Glomerular endothelial cell (primary cell): ENCODE measurements around the gene STX17. TPM values are rescaled to one million over a fixed set of nuclear protein-coding genes. Genes with fewer than 3 reads are reported as not detected.
"Not testable (repeated sequence)": the region's sequence is repeated elsewhere in the genome, so short reads cannot be mapped to it uniquely, and the experiment has no call there.

ENCODE experiments used
- DNase-seq: peaks from one replicate; pipeline ENCODE4 v3.0.0-alpha.2; 2011; ENCODE audit warnings: low read depth, low spot score; ENCODE audit errors: extremely low read depth
- total RNA-seq: library from RNA; depleted of rRNA; stranded (reverse); fragments of >200 nt; gene quantifications from 2 replicates; pipeline ENCODE4 v1.2.3, GENCODE V29; 2015

STX17 gene
- total RNA-seq, 1 donor from 2014 or later, result 37.3 TPM

GRCh38 chr9:99966716-99967115 lies 60.3 kb downstream of the STX17 start:
- DNase-seq, result no peak

- no peak for DNase-seq
Measured at GRCh38 chr9:99967457-99967856, 61.0 kb downstream of the STX17 start.

- no peak for DNase-seq
Measured at GRCh38 chr9:99970481-99970880, 64.0 kb downstream of the STX17 start.

GRCh38 chr9:99971410-99971809 lies 65.0 kb downstream of the STX17 start:
- DNase-seq, result no peak

- no peak for DNase-seq
Measured at GRCh38 chr9:99973455-99973854, 67.0 kb downstream of the STX17 start.

- no peak for DNase-seq
Measured at GRCh38 chr9:99977033-99977792, 70.8 kb downstream of the STX17 start.

- no peak for DNase-seq
Measured at GRCh38 chr9:99978221-99978620, 71.8 kb downstream of the STX17 start.

GRCh38 chr9:99980598-99980997 lies 74.1 kb downstream of the STX17 start:
- DNase-seq, result no peak

- no peak for DNase-seq
Measured at GRCh38 chr9:99986642-99987041, 80.2 kb downstream of the STX17 start.

GRCh38 chr9:99990508-99990907 lies 84.1 kb downstream of the STX17 start:
- not testable (repeated sequence) for DNase-seq

- DNase-seq, result no peak
Measured at GRCh38 chr9:99998266-99998665, 91.8 kb downstream of the STX17 start.

GRCh38 chr9:99998866-99999265 lies 92.4 kb downstream of the STX17 start:
- no peak for DNase-seq

- DNase-seq, result no peak
Measured at GRCh38 chr9:99999797-100000196, 93.3 kb downstream of the STX17 start.

- DNase-seq, result peak; percentile 36
Measured at GRCh38 chr9:100011062-100011681, 104.7 kb downstream of the STX17 start.

GRCh38 chr9:100012279-100012678 lies 105.8 kb downstream of the STX17 start:
- DNase-seq, result no peak

- DNase-seq, result no peak
Measured at GRCh38 chr9:100013573-100013972, 107.1 kb downstream of the STX17 start.

GRCh38 chr9:100014846-100015245 lies 108.4 kb downstream of the STX17 start:
- no peak for DNase-seq

- no peak for DNase-seq
Measured at GRCh38 chr9:100019541-100019940, 113.1 kb downstream of the STX17 start.
